ENCODE measurements around the gene RAB4B.
"Not testable (repeated sequence)": the region's sequence is repeated elsewhere in the genome, so short reads cannot be mapped to it uniquely, and the experiment has no call there.

Gene RAB4B

DNA sequence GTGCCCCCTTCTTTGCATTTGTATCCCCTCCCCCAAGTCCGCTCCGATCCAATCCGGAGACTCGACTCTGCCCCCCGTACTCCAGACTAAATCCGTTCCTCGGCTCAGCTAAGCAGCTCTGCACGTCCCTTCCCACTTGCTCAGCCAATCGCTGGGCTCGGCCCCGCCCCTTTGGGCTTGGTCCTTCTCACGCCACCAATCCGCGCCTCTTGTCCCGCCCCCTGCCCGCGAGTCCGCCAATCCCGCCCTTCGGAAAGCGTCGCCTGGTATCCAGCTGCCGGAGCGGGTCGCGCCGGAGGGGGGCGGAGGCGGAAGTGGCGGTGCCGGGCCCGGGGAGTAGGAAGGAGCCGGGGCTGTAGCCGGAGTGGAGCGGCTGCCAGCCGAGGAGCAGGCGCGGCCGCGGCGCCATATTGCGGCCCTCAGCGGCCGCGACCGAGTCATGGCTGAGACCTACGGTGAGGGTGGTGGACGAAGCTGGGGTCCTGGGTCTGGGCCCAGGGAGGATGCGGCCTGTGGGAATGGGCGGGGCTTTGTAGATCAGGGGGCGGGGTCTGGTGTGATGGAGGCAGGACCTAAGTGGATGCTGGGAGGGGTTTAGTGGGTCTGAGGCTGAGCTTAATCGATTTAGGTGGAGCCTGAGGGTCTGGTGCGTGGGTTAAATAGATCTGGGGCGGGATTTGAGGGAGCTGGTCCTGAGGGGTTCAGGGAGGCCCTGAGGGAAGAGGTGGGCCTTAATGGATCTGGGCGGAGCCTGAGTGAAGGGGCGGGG, at the start of gene RAB4B:
RAB4B (plus strand) TSS at position 311 of the 769 bp plus-strand sequence; CDS start at position 440, 129 bp downstream.
- in situ Hi-C loops (cut with HindIII; ENCODE audit: low sequenced_read_pairs) = no loop called here
- TF ChIP-seq, protein P1, sequence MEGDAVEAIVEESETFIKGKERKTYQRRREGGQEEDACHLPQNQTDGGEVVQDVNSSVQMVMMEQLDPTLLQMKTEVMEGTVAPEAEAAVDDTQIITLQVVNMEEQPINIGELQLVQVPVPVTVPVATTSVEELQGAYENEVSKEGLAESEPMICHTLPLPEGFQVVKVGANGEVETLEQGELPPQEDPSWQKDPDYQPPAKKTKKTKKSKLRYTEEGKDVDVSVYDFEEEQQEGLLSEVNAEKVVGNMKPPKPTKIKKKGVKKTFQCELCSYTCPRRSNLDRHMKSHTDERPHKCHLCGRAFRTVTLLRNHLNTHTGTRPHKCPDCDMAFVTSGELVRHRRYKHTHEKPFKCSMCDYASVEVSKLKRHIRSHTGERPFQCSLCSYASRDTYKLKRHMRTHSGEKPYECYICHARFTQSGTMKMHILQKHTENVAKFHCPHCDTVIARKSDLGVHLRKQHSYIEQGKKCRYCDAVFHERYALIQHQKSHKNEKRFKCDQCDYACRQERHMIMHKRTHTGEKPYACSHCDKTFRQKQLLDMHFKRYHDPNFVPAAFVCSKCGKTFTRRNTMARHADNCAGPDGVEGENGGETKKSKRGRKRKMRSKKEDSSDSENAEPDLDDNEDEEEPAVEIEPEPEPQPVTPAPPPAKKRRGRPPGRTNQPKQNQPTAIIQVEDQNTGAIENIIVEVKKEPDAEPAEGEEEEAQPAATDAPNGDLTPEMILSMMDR (IDR thresholded peaks at IDR 0.05; ENCODE audit: low read depth, low read length) = no peak
- peak within 1 kb of the TSS; percentile 69 for H3K4me3 ChIP-seq (ENCODE audit: low read depth, low read length)
- peak; percentile 100 for DNase-seq (ENCODE audit: low read depth, low spot score)

- H3K4me3 ChIP-seq (ENCODE audit: low read depth, low read length); DNase-seq (ENCODE audit: low read depth, low spot score); in situ Hi-C loops (cut with HindIII; ENCODE audit: low sequenced_read_pairs): not testable (repeated sequence)
Observed at GRCh38 chr19:40730065-40730464, 48.0 kb upstream of the RAB4B start.

DNA sequence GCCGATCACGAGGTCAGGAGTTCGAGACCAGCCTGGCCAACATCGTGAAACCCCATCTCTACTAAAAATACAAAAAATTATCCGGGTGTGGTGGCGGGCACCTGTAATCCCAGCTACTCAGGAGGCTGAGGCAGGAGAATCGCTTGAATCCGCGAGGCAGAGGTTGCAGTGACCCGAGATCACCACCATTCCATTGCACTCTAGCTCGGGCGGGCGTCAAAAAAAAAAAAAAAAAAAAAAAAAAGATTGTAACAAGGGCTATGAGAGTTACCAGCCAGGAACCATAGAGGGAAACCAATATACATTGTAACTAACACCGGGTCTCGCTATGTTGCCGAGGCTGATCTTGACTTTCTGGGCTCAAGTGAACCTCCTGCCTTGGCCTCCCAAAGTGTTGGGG, 45.7 kb upstream of the RAB4B start:
- H3K4me3 ChIP-seq (ENCODE audit: low read depth, low read length); in situ Hi-C loops (cut with HindIII; ENCODE audit: low sequenced_read_pairs); DNase-seq (ENCODE audit: low read depth, low spot score): not testable (repeated sequence)

DNA sequence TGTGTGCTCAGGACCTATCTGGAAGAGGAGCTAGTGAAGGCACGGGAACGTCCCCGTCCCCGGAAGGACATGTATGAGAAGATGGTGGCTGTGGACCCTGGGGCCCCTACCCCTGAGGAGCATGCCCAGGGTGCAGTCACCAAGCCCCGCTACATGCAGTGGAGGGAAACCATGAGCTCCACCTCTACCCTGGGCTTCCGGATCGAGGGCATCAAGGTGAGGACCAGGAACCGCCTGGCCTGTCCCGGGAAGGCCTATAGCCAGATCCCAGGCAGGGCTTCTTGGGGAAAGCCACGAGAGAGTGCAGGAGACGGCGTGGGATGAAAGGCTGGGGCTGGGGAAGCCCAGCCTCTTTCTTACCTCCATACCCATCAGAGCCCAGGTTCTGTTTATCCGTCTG, 44.9 kb upstream of the RAB4B start:
- in situ Hi-C loops (cut with HindIII; ENCODE audit: low sequenced_read_pairs) = no loop called here
- TF ChIP-seq, protein P1 (IDR thresholded peaks at IDR 0.05; ENCODE audit: low read depth, low read length) = no peak
- no peak for DNase-seq (ENCODE audit: low read depth, low spot score)
- H3K4me3 ChIP-seq (ENCODE audit: low read depth, low read length) = no peak overlapping the region

- in situ Hi-C loops (cut with HindIII; ENCODE audit: low sequenced_read_pairs) = no loop called here
Observed at GRCh38 chr19:40735013-40735771, 42.9 kb upstream of the RAB4B start.

DNA sequence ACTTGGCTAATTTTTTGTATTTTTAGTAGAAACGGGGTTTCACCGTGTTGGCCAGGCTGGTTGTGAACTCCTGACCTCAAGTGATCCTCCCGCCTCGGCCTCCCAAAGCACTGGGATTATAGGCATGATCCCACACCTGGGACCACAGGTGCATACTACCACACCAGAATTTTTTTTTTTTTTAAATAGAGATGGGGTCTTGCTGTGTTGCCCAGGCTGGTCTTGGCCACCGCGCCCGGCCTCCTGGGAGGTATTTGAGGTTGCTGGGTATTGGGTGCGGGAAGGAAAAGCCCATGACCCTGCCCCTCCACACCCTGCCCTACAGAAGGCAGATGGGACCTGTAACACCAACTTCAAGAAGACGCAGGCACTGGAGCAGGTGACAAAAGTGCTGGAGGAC, 41.4 kb upstream of the RAB4B start:
- H3K4me3 ChIP-seq (ENCODE audit: low read depth, low read length) = no peak overlapping the region
- DNase-seq (ENCODE audit: low read depth, low spot score) = no peak
- TF ChIP-seq, protein P1 (IDR thresholded peaks at IDR 0.05; ENCODE audit: low read depth, low read length) = no peak
- in situ Hi-C loops (cut with HindIII; ENCODE audit: low sequenced_read_pairs) = no loop called here

More at GRCh38 chr19:40735013-40735771, 42.9 kb upstream of the RAB4B start:
- H3K4me3 ChIP-seq (ENCODE audit: low read depth, low read length) = no peak overlapping the region
- DNase-seq (ENCODE audit: low read depth, low spot score) = no peak
- TF ChIP-seq, protein P1 (IDR thresholded peaks at IDR 0.05; ENCODE audit: low read depth, low read length) = no peak

GRCh38 chr19:40737102-40737644, 40.9 kb upstream of the RAB4B start:
- TF ChIP-seq, protein P1 (IDR thresholded peaks at IDR 0.05; ENCODE audit: low read depth, low read length) = no peak
- no peak for DNase-seq (ENCODE audit: low read depth, low spot score)
- H3K4me3 ChIP-seq (ENCODE audit: low read depth, low read length) = no peak overlapping the region
- in situ Hi-C loops (cut with HindIII; ENCODE audit: low sequenced_read_pairs) = no loop called here

Data from astrocyte of the spinal cord (primary cell).